ENCODE results near the gene DIS3L2.

Gene DIS3L2

GRCh38 chr2:232268636-232269165 is 307.2 kb downstream of the DIS3L2 start:
- DNase-seq (ENCODE audit: low read depth) = no peak

- DNase-seq (ENCODE audit: low read depth) = no peak
Measured at GRCh38 chr2:232269867-232270266, 308.4 kb downstream of the DIS3L2 start.

DNA sequence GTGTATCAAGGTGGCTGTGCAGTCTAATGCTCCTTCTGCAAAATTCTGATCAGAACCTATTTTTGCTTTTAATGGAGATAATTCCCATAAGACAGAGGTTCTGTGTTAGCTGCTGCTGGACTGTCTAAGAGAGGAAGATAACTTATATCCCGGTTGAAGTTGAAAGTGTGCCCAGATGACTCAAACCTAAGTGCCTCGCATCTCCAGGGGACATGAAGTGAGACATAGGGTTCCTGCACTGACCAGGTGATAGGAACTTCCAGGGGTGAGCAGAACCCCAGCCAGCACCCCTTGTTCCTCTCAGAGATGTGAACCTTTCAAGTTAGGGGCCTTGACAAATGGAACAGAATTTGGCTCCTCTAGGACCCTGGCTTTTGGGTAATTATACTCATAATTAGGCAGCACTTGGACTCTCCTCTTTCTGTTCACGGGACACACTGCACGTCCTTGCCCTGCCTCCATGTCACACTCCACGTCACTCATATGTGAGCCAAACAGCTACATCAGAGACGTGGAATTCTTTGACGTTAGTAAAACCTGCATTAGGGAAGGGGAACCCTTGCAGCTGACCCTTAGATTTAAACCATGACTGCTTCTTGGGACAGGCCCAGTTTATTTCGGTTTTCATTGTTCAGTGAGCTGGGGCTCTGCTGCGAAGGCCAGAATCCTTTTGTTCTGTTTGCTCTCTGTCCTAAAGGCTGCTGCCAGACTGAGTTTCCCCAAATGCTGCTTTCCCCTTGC is 312.6 kb downstream of the DIS3L2 start:
- no peak for DNase-seq (ENCODE audit: low read depth)

GRCh38 chr2:232275670-232276069 is 314.2 kb downstream of the DIS3L2 start:
- no peak for DNase-seq (ENCODE audit: low read depth)

GRCh38 chr2:232276084-232276732 is 314.7 kb downstream of the DIS3L2 start:
- DNase-seq (ENCODE audit: low read depth) = no peak

DNA sequence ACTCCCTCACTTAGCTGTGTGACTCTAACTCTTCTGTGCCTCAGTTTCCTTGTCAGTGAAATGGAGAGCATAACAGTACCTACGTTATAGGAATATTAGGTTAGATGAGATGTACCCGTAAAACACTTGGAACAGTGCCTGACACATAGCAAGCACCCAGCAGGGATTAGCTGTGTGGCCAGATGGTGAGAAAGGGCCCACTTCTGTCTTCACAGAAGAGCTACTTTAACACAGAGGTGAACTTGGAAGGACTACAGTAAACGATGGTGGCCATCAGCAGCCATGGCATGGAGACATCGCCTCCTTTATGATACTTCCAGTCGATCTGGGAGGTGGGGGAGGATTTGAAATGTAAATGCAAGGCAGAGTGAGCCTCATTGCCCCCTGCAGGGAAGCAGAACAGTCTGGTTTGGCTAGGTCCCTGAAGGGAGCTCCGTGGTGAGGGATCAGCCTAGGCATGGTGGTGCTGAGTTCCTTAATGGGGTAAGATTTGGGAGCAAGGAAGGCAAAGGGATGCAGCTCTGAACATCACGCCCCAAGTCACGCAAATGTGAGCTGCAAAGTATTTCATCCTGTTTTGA is 315.3 kb downstream of the DIS3L2 start:
- no peak for DNase-seq (ENCODE audit: low read depth)

DNA sequence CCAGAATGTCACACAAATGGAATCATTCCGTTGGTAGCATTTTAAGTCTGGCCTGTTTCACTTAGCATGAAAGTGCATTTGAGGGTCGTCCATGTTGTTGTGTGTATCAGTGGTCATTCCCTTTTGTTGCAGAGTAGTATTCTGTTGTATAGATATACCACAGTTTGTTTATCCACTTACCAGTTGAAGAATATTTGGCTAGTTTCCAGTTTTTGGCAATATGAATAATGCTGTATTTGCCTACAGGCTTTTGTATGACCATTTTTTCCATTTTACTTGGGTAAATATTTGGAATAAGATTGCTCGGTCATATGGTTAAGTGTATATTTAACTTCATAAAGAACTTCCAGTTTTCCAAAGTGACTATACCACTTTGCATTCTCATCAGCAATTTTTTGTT is 317.0 kb downstream of the DIS3L2 start:
- DNase-seq (ENCODE audit: low read depth) = no peak

DNA sequence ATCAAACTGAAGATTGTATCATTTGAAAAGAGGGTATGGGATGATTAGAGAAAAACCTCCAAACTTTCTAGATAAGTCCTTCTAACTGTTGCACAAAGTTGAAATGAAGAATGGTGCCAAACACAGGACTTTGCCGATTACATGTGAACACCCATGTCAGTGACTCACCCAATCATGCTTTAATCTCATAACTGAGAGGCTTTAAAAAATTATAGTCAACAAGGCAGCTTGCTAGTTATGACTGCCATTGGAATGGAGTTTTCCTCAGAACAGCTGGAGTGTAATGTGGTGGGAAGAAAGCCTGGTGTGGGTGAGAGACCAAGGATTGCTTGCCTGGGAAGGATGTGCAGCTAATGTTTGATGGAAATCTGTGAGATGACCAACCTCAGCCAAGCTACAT is 318.8 kb downstream of the DIS3L2 start:
- no peak for DNase-seq (ENCODE audit: low read depth)

GRCh38 chr2:232281858-232282507 is 320.5 kb downstream of the DIS3L2 start:
- DNase-seq (ENCODE audit: low read depth) = no peak

GRCh38 chr2:232282508-232283055 is 321.1 kb downstream of the DIS3L2 start:
- DNase-seq (ENCODE audit: low read depth) = no peak

- DNase-seq (ENCODE audit: low read depth) = no peak
Measured at GRCh38 chr2:232286001-232286868, 324.7 kb downstream of the DIS3L2 start.

- no peak for DNase-seq (ENCODE audit: low read depth)
Measured at GRCh38 chr2:232287316-232287715, 325.8 kb downstream of the DIS3L2 start.

DNA sequence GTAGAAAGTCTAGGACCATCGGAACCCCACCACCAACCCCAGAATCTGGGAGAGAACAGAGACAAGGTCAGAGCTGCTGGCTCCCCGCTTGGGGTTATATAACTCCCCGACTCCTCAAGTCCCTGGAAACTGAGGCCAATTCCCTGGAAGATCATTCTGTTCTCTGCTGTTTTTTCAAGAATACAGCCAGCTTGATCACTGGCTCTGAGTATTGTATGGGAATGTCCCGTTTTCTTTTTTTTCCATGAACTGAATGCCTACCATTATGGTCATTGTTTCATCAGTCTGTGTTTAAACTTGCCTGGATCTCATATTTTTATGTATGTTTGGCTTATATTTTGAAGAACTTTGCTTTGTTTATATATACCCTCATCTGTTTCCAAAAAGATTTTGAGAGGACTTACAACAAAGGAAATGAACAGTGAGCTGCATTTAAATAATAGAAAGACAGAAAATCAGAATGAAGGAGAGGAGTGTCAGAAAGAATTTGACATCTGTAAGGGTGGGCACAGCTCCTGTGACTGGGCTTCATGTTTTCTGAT is 327.0 kb downstream of the DIS3L2 start:
- DNase-seq (ENCODE audit: low read depth) = no peak

- DNase-seq (ENCODE audit: low read depth) = no peak
Measured at GRCh38 chr2:232290668-232291067, 329.2 kb downstream of the DIS3L2 start.

DNA sequence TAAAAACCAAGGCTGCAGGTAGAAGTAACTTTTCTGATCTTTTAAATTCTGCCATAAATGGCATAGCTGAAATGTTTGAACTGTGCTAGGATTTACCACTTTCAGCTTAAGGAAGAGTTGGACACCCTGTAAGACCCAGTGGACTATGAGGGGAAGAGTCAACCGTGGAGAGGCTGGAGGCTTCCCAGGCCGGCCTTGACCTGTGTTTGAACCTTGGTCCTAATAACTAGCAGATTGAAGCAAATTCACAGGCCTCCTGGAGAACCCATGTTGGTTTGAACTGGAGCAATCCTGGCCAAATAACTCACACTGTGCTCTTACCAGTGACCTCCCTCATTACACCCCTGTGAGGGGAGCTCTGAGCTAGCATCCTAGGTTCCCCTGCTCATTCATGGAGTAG is 329.8 kb downstream of the DIS3L2 start:
- no peak for DNase-seq (ENCODE audit: low read depth)

DNA sequence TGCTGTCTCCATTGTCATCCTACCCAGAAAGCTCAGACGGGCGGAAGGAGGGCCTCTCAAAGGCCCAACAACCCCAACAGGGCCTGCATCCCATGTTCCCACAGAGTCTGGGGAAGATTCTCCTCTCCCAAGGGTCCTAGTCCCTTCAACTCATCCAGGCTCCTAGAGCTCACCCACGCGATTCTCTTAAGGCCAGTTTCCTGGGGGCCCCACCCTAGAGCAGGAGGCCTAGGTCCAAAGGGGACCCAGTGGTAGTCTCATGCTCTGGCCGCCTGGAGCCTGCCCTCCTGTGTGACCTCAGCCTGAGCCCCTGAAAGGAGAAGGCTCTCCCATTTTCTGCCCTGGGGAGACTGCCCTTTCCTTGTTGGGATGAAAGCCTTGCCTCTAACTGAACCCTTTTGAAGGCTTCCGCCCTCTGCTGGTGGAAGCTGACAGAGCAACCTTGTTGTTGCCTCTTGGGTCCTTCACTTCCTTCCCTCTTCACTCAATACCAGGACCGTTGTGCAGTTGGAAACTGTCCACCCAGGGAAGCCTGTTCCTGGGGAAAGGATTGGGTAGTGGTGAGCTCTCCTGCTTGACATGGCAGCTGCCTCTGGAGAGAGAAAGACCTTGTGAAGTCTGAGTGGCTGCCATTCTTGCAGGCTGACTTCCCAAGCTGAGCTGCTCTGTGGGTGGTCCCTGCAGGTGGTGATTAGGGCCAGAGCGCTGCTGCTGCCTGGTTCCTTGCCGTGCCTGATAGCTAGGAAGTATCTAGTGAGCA is 331.1 kb downstream of the DIS3L2 start:
- DNase-seq (ENCODE audit: low read depth) = peak; percentile 24

DNA sequence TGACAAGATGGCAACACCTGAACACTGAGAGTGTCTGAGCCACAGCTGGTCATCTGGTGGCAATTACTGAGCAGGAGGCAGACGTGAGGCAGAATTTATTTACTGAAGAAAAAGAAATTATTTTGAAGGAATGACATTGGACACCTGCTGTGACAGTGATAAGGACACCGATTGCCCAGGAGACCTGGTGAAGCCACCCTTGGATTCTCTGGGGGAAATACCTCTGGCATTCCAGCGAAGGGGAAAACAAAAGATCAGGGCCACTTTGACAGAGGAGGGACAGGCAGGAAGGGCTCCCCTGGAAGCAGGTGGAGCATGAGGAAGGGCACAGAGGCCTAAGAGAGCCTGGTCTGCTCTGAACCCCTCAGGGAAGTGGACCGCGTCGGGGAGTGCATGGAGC is 331.7 kb downstream of the DIS3L2 start:
- no peak for DNase-seq (ENCODE audit: low read depth)

DNA sequence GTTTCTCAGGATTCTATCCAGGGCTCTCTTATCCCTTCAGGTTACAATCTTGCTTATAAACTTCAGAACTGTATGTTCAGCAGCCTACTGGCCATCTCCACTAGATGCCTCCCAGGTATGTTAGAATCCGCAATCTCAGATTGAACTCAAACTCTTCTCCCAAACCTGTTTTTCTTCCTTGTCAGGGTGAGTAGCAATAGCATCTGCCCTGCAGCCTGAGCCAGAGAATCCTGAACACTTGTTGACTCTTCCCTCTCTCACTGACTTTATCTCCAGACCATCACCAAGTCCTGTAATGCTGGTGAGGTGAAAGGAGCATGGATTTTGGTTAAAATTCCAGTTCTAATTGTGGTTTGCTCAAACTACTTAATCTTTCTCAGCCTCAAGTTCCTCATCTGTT is 334.5 kb downstream of the DIS3L2 start:
- no peak for DNase-seq (ENCODE audit: low read depth)

DNA sequence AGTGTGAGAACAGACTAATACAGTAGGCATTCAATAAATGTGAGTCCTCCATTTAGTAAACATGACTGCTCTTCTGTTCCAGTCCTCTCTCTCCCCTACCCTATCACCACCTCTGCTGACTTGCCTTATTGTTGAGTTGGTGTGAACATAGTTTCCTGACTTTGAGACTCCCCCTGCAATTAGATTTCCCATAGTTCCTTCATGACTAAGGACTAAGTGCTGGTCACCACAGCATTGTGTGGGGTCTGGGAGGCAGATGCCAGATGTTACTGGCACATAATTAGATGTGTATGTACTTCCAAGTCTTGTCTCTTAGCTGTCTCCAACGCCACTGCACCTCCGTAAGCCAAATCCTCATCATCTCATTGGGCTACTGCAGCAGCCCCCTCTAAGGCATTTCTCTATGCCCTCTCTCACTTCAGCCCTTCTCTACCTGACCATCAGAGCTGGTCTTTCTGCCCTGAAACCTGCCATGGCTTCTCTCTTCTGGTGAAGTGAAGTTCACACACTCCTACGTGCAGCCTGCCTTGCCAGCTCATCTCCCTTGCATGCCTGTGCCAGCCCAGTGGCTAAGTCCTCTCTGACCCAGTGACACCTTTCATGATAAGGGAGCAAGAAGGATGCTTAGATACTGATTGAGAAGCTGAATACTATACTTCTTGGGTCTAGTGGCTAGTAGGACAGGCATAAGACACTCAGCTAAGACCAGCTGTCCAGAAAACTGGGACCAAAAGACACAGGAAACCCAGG is 335.4 kb downstream of the DIS3L2 start:
- no peak for DNase-seq (ENCODE audit: low read depth)

DNA sequence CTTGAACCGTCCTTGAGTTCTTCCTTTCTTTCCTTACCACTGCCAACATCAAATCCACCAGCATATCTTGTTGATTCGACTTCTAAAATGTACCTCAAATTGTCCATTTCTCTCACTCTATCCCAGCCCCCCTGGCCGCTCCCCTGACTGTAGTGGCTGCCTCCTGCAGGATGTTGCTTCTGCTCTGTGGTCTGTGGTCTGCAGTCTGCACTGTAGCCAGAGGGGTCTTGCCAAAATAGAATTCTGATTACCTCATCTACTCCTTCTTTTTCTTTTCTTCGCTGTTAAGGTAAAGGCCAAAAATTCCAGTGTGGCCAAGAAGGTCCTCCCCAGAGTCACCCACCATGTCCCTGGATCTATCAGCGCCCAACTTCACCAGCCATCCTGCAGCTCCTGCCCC is 337.6 kb downstream of the DIS3L2 start:
- no peak for DNase-seq (ENCODE audit: low read depth)
